ENCODE measurements around the gene RPL14.

DNA sequence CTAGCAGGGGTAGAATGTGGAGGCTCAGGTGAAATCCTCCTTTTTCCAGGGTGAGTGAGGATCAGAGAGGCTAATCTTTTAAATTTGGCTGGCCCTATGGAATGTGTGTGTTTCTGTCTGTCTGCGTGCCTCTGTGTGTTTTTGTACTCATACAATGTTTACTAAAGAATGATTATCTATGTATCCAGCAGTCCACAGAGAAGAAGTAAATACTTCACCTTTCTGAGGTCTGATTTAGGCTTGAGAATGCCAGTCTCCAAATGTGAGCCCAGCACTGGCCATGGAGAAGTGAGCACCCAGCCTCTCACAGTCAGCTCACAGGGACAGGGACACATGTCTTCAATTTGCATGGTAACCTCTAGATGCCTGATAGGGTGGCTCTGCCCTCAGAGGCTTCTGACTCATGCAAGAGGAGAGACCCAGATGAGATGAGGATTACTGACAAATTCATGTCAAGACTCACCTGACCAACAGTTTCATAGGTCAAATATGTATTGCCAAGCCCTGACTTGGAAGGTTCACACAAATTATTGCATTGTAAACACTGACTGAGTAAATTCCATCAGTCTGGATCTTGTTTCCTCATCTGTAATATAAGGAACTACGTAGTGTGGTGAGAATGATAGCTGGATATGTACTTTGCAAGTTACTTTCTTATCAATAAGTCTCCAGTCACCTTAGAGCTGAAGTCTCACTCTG is 39.1 kb upstream of the RPL14 start:
- TF ChIP-seq CTCF (IDR thresholded peaks at IDR 0.05): no peak
- no peak for TF ChIP-seq CBX2 (IDR thresholded peaks at IDR 0.05; ENCODE audit: borderline replicate concordance, low read depth)
- TF ChIP-seq TFCP2L1 (CRISPR knock-in tag; IDR thresholded peaks at IDR 0.05): no peak
- TF ChIP-seq RCOR1 (IDR thresholded peaks at IDR 0.05; ENCODE audit: low read depth, low read length): no peak
- TF ChIP-seq SMC3 (IDR thresholded peaks at IDR 0.05): no peak
- TF ChIP-seq POLR2AphosphoS2 (conservative IDR thresholded peaks at IDR 0.05; ENCODE audit: low read length): no peak
- TF ChIP-seq, protein P1, sequence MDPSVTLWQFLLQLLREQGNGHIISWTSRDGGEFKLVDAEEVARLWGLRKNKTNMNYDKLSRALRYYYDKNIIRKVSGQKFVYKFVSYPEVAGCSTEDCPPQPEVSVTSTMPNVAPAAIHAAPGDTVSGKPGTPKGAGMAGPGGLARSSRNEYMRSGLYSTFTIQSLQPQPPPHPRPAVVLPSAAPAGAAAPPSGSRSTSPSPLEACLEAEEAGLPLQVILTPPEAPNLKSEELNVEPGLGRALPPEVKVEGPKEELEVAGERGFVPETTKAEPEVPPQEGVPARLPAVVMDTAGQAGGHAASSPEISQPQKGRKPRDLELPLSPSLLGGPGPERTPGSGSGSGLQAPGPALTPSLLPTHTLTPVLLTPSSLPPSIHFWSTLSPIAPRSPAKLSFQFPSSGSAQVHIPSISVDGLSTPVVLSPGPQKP (IDR thresholded peaks at IDR 0.05; ENCODE audit: low read depth, low read length): no peak
- TF ChIP-seq, protein P2, sequence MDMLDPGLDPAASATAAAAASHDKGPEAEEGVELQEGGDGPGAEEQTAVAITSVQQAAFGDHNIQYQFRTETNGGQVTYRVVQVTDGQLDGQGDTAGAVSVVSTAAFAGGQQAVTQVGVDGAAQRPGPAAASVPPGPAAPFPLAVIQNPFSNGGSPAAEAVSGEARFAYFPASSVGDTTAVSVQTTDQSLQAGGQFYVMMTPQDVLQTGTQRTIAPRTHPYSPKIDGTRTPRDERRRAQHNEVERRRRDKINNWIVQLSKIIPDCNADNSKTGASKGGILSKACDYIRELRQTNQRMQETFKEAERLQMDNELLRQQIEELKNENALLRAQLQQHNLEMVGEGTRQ (IDR thresholded peaks at IDR 0.05): no peak
- TF ChIP-seq POLR2A (IDR thresholded peaks at IDR 0.05; ENCODE audit: low read length): no peak
- TF ChIP-seq MAX (IDR thresholded peaks at IDR 0.05): no peak
- TF ChIP-seq, protein P3, sequence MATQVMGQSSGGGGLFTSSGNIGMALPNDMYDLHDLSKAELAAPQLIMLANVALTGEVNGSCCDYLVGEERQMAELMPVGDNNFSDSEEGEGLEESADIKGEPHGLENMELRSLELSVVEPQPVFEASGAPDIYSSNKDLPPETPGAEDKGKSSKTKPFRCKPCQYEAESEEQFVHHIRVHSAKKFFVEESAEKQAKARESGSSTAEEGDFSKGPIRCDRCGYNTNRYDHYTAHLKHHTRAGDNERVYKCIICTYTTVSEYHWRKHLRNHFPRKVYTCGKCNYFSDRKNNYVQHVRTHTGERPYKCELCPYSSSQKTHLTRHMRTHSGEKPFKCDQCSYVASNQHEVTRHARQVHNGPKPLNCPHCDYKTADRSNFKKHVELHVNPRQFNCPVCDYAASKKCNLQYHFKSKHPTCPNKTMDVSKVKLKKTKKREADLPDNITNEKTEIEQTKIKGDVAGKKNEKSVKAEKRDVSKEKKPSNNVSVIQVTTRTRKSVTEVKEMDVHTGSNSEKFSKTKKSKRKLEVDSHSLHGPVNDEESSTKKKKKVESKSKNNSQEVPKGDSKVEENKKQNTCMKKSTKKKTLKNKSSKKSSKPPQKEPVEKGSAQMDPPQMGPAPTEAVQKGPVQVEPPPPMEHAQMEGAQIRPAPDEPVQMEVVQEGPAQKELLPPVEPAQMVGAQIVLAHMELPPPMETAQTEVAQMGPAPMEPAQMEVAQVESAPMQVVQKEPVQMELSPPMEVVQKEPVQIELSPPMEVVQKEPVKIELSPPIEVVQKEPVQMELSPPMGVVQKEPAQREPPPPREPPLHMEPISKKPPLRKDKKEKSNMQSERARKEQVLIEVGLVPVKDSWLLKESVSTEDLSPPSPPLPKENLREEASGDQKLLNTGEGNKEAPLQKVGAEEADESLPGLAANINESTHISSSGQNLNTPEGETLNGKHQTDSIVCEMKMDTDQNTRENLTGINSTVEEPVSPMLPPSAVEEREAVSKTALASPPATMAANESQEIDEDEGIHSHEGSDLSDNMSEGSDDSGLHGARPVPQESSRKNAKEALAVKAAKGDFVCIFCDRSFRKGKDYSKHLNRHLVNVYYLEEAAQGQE (IDR thresholded peaks at IDR 0.05): no peak
- no peak for TF ChIP-seq MYC (IDR thresholded peaks at IDR 0.05; ENCODE audit: borderline replicate concordance, low read length)
- TF ChIP-seq KDM5A (IDR thresholded peaks at IDR 0.05): no peak
- no peak for TF ChIP-seq RNF2 (IDR thresholded peaks at IDR 0.05; ENCODE audit: borderline replicate concordance, low read depth)
